Liver (tissue), 9 donors: Measurements from ENCODE around the gene SYCE3. TPM values are rescaled to one million over a fixed set of nuclear protein-coding genes. Genes with fewer than 3 reads are reported as not detected.

Experiments used
- DNase-seq: peaks from one replicate; pipeline ENCODE4 v3.0.0-alpha.2; 2017; ENCODE audit warnings: low spot score
- H3K27ac ChIP-seq, 2 donors: one replicate each; pipeline ENCODE4 v1.7.0; 2013; ENCODE audit warnings: inconsistent platforms in 2 of 2, low read length in 2 of 2, control low read depth in 1 of 2, low read depth in 1 of 2, mild to moderate bottlenecking in 1 of 2
- H3K27me3 ChIP-seq, 4 donors: one replicate each; pipeline versions ENCODE4 v1.6.1 to v1.7.0; 2013; ENCODE audit warnings: low read length in 3 of 4, inconsistent platforms in 1 of 4, mild to moderate bottlenecking in 1 of 4, moderate library complexity in 1 of 4; ENCODE audit not compliant: control insufficient read depth in 4 of 4, insufficient read depth in 4 of 4
- H3K36me3 ChIP-seq, 4 donors: one replicate each; pipeline versions ENCODE4 v1.6.1 to v1.7.0; 2013; ENCODE audit warnings: low read length in 3 of 4, mild to moderate bottlenecking in 3 of 4, low read depth in 1 of 4, moderate library complexity in 1 of 4; ENCODE audit not compliant: control insufficient read depth in 4 of 4, insufficient read depth in 3 of 4
- H3K4me1 ChIP-seq, 4 donors: one replicate each; pipeline versions ENCODE4 v1.6.1 to v1.7.0; 2013; ENCODE audit warnings: low read length in 3 of 4, mild to moderate bottlenecking in 3 of 4, moderate library complexity in 1 of 4; ENCODE audit not compliant: control insufficient read depth in 4 of 4, insufficient read depth in 4 of 4
- H3K4me3 ChIP-seq, 3 donors: one replicate each; pipeline versions ENCODE4 v1.6.1 to v1.7.0; 2013; ENCODE audit warnings: low read length in 3 of 3, control low read depth in 1 of 3, low read depth in 1 of 3, mild to moderate bottlenecking in 1 of 3
- H3K9ac ChIP-seq, 2 donors: one replicate each; pipeline ENCODE4 v1.7.0; 2013; ENCODE audit warnings: low read length in 2 of 2, mild to moderate bottlenecking in 2 of 2, moderate library complexity in 2 of 2, control low read depth in 1 of 2, low read depth in 1 of 2
- H3K9me3 ChIP-seq, 4 donors: one replicate each; pipeline versions ENCODE4 v1.6.1 to v1.7.0; 2013; ENCODE audit warnings: low read length in 3 of 4; ENCODE audit not compliant: control insufficient read depth in 4 of 4
- FOXA1 ChIP-seq: IDR thresholded peaks from 2 replicates; pipeline ENCODE4 v1.6.1; 2016; ENCODE audit warnings: antibody characterized with exemption
- FOXA2 ChIP-seq: IDR thresholded peaks from 2 replicates; pipeline ENCODE4 v1.6.1; 2016; ENCODE audit warnings: antibody characterized with exemption
- GABPA ChIP-seq, 2 donors: IDR thresholded peaks in 1 of 2; conservative IDR thresholded peaks in 1 of 2; 2 replicates each; pipeline ENCODE4 v1.6.1; 2016; ENCODE audit warnings: antibody characterized with exemption in 2 of 2, mild to moderate bottlenecking in 1 of 2, moderate library complexity in 1 of 2
- HNF4A ChIP-seq, 2 donors: conservative IDR thresholded peaks; 2 replicates each; pipeline ENCODE4 v1.6.1; 2016; ENCODE audit warnings: antibody characterized with exemption in 2 of 2, mild to moderate bottlenecking in 2 of 2
- HNF4G ChIP-seq: IDR thresholded peaks from 2 replicates; pipeline ENCODE4 v1.6.1; 2016; ENCODE audit warnings: antibody characterized with exemption
- NR2F2 ChIP-seq: IDR thresholded peaks from 2 replicates; pipeline ENCODE4 v1.6.1; 2016; ENCODE audit warnings: antibody characterized with exemption
- SP1 ChIP-seq: IDR thresholded peaks from 2 replicates; pipeline ENCODE4 v1.6.1; 2018; ENCODE audit warnings: antibody characterized with exemption, mild to moderate bottlenecking
- TAF1 ChIP-seq: conservative IDR thresholded peaks from 2 replicates; pipeline ENCODE4 v1.6.1; 2016; ENCODE audit warnings: antibody characterized with exemption, mild to moderate bottlenecking
- YY1 ChIP-seq: IDR thresholded peaks from 2 replicates; pipeline ENCODE4 v1.6.1; 2016; ENCODE audit warnings: antibody characterized with exemption, mild to moderate bottlenecking
- WGBS: extraction: QIAGEN DNeasy Blood & Tissue Kit; methylation state at CpG from one replicate; pipeline ENCODE4 v1.1.7; 2013; 5-methylcytosine and 5-hydroxymethylcytosine counted together
- polyA plus RNA-seq, 2 donors: library from polyadenylated mRNA; stranded (reverse) in 1 of 2; unstranded in 1 of 2; fragments of 200-250 nt in 1 of 2; fragments of >200 nt in 1 of 2; fragmentation: Nextera tagmentation in 1 of 2; extraction: Ambion mirVana in 1 of 2; gene quantifications; one replicate each; pipeline versions ENCODE4 v1.2.1 to v1.2.3, GENCODE V29; 2013 to 2015
- total RNA-seq, 2 donors: library from RNA; depleted of rRNA; stranded (reverse); fragments of >200 nt; gene quantifications; one replicate each; pipeline ENCODE4 v1.2.3, GENCODE V29; 2014
- TF ChIP-seq, protein P1 (sequence below): IDR thresholded peaks from 2 replicates; pipeline ENCODE4 v1.6.1; 2016; ENCODE audit warnings: antibody characterized with exemption, mild to moderate bottlenecking
- TF ChIP-seq, protein P2 (sequence below): IDR thresholded peaks from 2 replicates; pipeline ENCODE4 v1.6.1; 2016; ENCODE audit warnings: antibody characterized with exemption
- TF ChIP-seq, protein P3 (sequence below): IDR thresholded peaks from 2 replicates; pipeline ENCODE4 v1.6.1; 2016; ENCODE audit warnings: antibody characterized with exemption
- donor health status: healthy.
- donor health status: healthy.
- donor health status: healthy.
- donor health status: healthy.
- donor health status: healthy.

SYCE3 gene
- total and polyA plus RNA-seq, 4 donors: 0.45 to 2.2 TPM; not detected in 2

DNA sequence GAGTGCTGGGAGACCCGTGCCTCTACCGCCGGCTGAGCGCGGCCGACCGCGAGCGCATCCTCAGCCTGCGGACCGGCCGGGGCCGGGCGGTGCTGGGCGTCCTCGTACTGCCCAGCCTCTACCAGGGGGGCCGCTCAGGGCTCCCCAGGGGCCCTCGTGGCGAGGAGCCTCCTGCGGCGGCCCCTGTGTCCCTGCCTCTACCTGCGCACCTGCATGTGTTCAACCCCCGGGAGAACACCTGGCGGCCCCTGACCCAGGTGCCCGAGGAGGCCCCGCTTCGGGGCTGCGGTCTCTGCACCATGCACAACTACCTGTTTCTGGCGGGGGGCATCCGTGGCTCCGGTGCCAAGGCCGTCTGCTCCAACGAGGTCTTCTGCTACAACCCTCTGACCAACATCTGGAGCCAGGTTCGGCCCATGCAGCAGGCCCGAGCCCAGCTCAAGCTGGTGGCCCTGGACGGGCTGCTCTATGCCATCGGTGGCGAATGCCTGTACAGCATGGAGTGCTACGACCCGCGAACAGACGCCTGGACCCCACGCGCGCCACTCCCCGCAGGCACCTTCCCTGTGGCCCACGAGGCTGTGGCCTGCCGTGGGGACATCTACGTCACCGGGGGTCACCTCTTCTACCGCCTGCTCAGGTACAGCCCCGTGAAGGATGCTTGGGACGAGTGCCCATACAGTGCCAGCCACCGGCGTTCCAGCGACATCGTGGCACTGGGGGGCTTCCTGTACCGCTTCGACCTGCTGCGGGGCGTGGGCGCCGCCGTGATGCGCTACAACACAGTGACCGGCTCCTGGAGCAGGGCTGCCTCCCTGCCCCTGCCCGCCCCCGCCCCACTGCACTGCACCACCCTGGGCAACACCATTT is 13.6 kb downstream of the SYCE3 start:
- H3K4me1 ChIP-seq: peaks cover 0 to 13% (median 8%) of the 10 kb centered on the region in 4 donors
- no peak for DNase-seq
- no peaks in the 10 kb centered on the region for H3K9me3 ChIP-seq
- H3K4me3 ChIP-seq: peak overlapping the region in 1 of 3 donors; percentile 42
- no peak overlapping the region for H3K27ac ChIP-seq
- no peaks in the 10 kb centered on the region for H3K36me3 ChIP-seq
- peak overlapping the region in 1 of 2 donors; percentile 25 for H3K9ac ChIP-seq
- H3K27me3 ChIP-seq: no peaks in the 10 kb centered on the region
- TF ChIP-seq, protein P1, sequence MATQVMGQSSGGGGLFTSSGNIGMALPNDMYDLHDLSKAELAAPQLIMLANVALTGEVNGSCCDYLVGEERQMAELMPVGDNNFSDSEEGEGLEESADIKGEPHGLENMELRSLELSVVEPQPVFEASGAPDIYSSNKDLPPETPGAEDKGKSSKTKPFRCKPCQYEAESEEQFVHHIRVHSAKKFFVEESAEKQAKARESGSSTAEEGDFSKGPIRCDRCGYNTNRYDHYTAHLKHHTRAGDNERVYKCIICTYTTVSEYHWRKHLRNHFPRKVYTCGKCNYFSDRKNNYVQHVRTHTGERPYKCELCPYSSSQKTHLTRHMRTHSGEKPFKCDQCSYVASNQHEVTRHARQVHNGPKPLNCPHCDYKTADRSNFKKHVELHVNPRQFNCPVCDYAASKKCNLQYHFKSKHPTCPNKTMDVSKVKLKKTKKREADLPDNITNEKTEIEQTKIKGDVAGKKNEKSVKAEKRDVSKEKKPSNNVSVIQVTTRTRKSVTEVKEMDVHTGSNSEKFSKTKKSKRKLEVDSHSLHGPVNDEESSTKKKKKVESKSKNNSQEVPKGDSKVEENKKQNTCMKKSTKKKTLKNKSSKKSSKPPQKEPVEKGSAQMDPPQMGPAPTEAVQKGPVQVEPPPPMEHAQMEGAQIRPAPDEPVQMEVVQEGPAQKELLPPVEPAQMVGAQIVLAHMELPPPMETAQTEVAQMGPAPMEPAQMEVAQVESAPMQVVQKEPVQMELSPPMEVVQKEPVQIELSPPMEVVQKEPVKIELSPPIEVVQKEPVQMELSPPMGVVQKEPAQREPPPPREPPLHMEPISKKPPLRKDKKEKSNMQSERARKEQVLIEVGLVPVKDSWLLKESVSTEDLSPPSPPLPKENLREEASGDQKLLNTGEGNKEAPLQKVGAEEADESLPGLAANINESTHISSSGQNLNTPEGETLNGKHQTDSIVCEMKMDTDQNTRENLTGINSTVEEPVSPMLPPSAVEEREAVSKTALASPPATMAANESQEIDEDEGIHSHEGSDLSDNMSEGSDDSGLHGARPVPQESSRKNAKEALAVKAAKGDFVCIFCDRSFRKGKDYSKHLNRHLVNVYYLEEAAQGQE: no peak
- TF ChIP-seq HNF4G: no peak
- TF ChIP-seq, protein P2, sequence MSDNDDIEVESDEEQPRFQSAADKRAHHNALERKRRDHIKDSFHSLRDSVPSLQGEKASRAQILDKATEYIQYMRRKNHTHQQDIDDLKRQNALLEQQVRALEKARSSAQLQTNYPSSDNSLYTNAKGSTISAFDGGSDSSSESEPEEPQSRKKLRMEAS: no peak
- no peak for TF ChIP-seq FOXA1
- no peak for TF ChIP-seq FOXA2
- TF ChIP-seq, protein P3, sequence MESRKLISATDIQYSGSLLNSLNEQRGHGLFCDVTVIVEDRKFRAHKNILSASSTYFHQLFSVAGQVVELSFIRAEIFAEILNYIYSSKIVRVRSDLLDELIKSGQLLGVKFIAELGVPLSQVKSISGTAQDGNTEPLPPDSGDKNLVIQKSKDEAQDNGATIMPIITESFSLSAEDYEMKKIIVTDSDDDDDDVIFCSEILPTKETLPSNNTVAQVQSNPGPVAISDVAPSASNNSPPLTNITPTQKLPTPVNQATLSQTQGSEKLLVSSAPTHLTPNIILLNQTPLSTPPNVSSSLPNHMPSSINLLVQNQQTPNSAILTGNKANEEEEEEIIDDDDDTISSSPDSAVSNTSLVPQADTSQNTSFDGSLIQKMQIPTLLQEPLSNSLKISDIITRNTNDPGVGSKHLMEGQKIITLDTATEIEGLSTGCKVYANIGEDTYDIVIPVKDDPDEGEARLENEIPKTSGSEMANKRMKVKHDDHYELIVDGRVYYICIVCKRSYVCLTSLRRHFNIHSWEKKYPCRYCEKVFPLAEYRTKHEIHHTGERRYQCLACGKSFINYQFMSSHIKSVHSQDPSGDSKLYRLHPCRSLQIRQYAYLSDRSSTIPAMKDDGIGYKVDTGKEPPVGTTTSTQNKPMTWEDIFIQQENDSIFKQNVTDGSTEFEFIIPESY: no peak
- no peak for TF ChIP-seq TAF1
- TF ChIP-seq YY1: no peak
- no peak for TF ChIP-seq GABPA (IDR thresholded peaks at IDR 0.05 in 1 of 2, conservative IDR thresholded peaks at IDR 0.05 in 1 of 2)
- 62% methylated on average over 68 of the region's 68 CpGs for WGBS

DNA sequence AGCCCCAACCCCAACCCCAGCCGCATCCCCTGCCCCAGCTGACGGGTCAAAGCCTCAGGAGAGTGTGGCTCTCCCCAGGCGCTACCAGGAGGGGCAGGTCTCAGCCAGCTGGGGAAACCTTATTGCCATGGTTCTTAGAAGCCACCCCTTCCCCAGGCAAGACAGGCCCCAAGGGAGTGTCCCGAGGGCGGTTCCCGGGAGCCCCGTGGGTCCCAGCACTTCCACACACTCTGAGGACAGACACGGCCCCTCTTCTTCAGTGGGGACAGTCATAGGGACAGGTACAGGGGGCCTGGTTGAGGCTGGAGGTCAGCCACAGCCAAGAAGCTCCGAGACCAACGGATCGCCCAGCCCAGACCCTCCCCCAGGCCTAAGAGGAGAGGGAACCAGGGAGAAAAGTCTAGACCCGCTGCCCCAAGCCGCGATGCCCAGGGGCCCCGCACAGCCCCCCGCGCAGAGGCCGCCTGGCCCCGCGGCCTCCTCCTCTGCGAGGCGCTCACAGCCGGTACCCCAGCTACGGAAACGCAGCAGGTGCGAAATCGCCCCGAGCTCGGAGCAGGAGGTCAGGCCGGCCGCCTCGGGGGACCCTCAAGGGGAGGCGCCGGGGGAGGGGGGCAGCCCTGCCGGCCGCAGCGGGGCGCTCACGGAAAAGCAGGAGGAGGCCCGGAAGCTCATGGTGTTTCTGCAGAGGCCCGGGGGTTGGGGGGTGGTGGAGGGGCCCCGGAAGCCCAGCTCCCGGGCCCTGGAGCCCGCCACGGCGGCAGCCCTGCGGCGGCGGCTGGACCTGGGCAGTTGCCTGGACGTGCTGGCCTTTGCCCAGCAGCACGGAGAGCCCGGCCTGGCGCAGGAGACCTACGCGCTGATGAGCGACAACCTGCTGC is 14.4 kb downstream of the SYCE3 start:
- H3K27ac ChIP-seq: no peak overlapping the region

More for the DNA sequence above, 14.4 kb downstream of the SYCE3 start:
- TF ChIP-seq HNF4A (conservative IDR thresholded peaks at IDR 0.05): peak in 1 of 2 donors; percentile 22
- TF ChIP-seq, protein P1: no peak
- peak; percentile 26 for TF ChIP-seq SP1
- TF ChIP-seq FOXA1: no peak
- no peak for TF ChIP-seq NR2F2
- Histone ChIP-seq H3K4me1 (peaks cover 0 to 13% (median 9%) of the 10 kb centered on the region in 4 donors), H3K9ac (peak overlapping the region in 1 of 2 donors; percentile 25), H3K4me3 (peak overlapping the region in 1 of 3 donors; percentile 42), H3K36me3 (no peaks in the 10 kb centered on the region), H3K9me3 (no peaks in the 10 kb centered on the region), H3K27me3 (no peaks in the 10 kb centered on the region)
- DNase-seq: no peak
- WGBS: 18% methylated on average over 56 of the region's 56 CpGs
